HepG2 (cell line): ENCODE measurements around the gene PM20D1. TPM values are rescaled to one million over a fixed set of nuclear protein-coding genes. Genes with fewer than 3 reads are reported as not detected.

Source experiments
- ATAC-seq: fragments of 200-7000 bp; cut with Tn5 transposase; 3 replicates; pipeline ENCODE4 v1.9.1; 2020; ENCODE audit warnings: mild to moderate bottlenecking, moderate library complexity
- BruUV-seq: library from RNA; stranded (reverse); fragments of 400-500 nt; replicated peaks from 2 replicates; lab custom pipeline; 2021; lab: Mats Ljungman, UMichigan
- CTCF ChIA-PET: fragments of 300-600 bp; formaldehyde crosslinking; extraction: SDS; loops from one replicate; lab custom pipeline; 2021; ENCODE audit warnings: low total read pairs, inconsistent platforms, low intra/inter-chr PET ratio; lab: Yijun Ruan, JAX
- POLR2A ChIA-PET: fragments of 350-600 bp; sonication (Branson Sonifier 250); formaldehyde crosslinking; loops from one replicate; lab custom pipeline; 2020; ENCODE audit warnings: antibody characterized with exemption, inconsistent platforms; lab: Yijun Ruan, JAX
- DNase-seq: peaks from one replicate; pipeline ENCODE4 v3.0.0-alpha.2; 2015; ENCODE audit warnings: low spot score
- FAIRE-seq: peaks from 3 replicates; lab custom pipeline; 2011; peaks lifted over from hg19 to GRCh38; lab: Jason Lieb, UNC
- H2AFZ ChIP-seq: one replicate; pipeline ENCODE4 v1.6.1; 2011; ENCODE audit warnings: low read length, inconsistent platforms
- H3K27ac ChIP-seq: fragments of 300-600 bp; 3 replicates; pipeline ENCODE4 v1.8.0; 2011; ENCODE audit warnings: mixed run types, mild to moderate bottlenecking, mixed read lengths, low read length, inconsistent platforms; ENCODE audit not compliant: insufficient read depth; ENCODE audit errors: extremely low read length
- H3K27me3 ChIP-seq, 2 experiments: fragments of 200-600 bp in 1 of 2; 2 replicates in 1 of 2; 3 replicates in 1 of 2; pipeline versions ENCODE4 v1.6.0 to v1.8.0; 2011; ENCODE audit warnings: low read length in 2 of 2, mild to moderate bottlenecking in 2 of 2, moderate library complexity in 2 of 2, inconsistent platforms in 1 of 2; ENCODE audit not compliant: insufficient read depth in 2 of 2, control insufficient read depth in 1 of 2
- H3K36me3 ChIP-seq, 2 experiments: fragments of 200-600 bp in 1 of 2; replicated peaks in 1 of 2; 2 replicates in 1 of 2; 3 replicates in 1 of 2; pipeline versions ENCODE4 v1.5.1 to v1.8.0; 2011; ENCODE audit warnings: low read length in 2 of 2, inconsistent platforms in 1 of 2; ENCODE audit not compliant: insufficient read depth in 2 of 2, control insufficient read depth in 1 of 2
- H3K4me1 ChIP-seq: 2 replicates; pipeline ENCODE4 v1.5.1; 2012; ENCODE audit warnings: low read length, inconsistent platforms; ENCODE audit not compliant: insufficient read depth
- H3K4me2 ChIP-seq: 2 replicates; pipeline ENCODE4 v1.6.0; 2011; ENCODE audit warnings: low read depth, low read length, inconsistent platforms
- H3K4me3 ChIP-seq, 3 experiments: fragments of 200-600 bp in 1 of 3; sonication (generic), shearing (Covaris generic) in 1 of 3; replicated peaks in 1 of 3; 2 replicates each; pipeline ENCODE4 v1.5.1; 2011 to 2016; ENCODE audit warnings: low read length in 3 of 3, inconsistent platforms in 2 of 3, low read depth in 2 of 3, mild to moderate bottlenecking in 2 of 3, control low read depth in 1 of 3, mixed read lengths in 1 of 3; ENCODE audit not compliant: insufficient read depth in 1 of 3
- H3K79me2 ChIP-seq: one replicate; pipeline ENCODE4 v1.6.1; 2011; ENCODE audit warnings: low read length, inconsistent platforms; ENCODE audit not compliant: insufficient read depth
- H3K9ac ChIP-seq: 2 replicates; pipeline ENCODE4 v1.6.0; 2011; ENCODE audit warnings: mild to moderate bottlenecking, low read depth, low read length, inconsistent platforms; ENCODE audit not compliant: insufficient read depth
- H3K9me3 ChIP-seq: 2 replicates; pipeline ENCODE4 v1.5.1; 2012; ENCODE audit warnings: mild to moderate bottlenecking, low read length
- H4K20me1 ChIP-seq: 2 replicates; pipeline ENCODE4 v1.6.0; 2011; ENCODE audit warnings: inconsistent platforms, mild to moderate bottlenecking, low read length, moderate library complexity; ENCODE audit not compliant: insufficient read depth
- CENPX ChIP-seq: sonication (generic); formaldehyde crosslinking; IDR thresholded peaks from 2 replicates; pipeline ENCODE4 v1.9.0; 2021; ENCODE audit warnings: mild to moderate bottlenecking, missing genetic modification reagents, moderate library complexity
- CREM ChIP-seq, 2 experiments: sonication (generic) in 1 of 2; formaldehyde crosslinking in 1 of 2; IDR thresholded peaks; 2 replicates each; pipeline versions ENCODE4 v1.4.0 to v1.6.1; 2016 to 2020; ENCODE audit warnings: antibody characterized with exemption in 1 of 2, mild to moderate bottlenecking in 1 of 2, missing genetic modification reagents in 1 of 2
- ELF1 ChIP-seq: sonication (generic); formaldehyde crosslinking; IDR thresholded peaks from 2 replicates; pipeline ENCODE4 v1.4.0; 2020; ENCODE audit warnings: missing genetic modification reagents
- KDM3A ChIP-seq: IDR thresholded peaks from 2 replicates; pipeline ENCODE4 v1.6.1; 2018; ENCODE audit warnings: low read depth, missing compliant biosample characterization
- NR1H2 ChIP-seq: sonication (generic); formaldehyde crosslinking; IDR thresholded peaks from 2 replicates; pipeline ENCODE4 v1.8.1; 2022; ENCODE audit warnings: low read depth, missing genetic modification reagents, borderline replicate concordance
- ZC3H4 ChIP-seq: sonication (generic); formaldehyde crosslinking; IDR thresholded peaks from 2 replicates; pipeline ENCODE4 v1.4.0; 2020; ENCODE audit warnings: missing genetic modification reagents, borderline replicate concordance
- ZNF253 ChIP-seq: sonication (generic); formaldehyde crosslinking; IDR thresholded peaks from 2 replicates; pipeline ENCODE4 v1.8.0; 2022; ENCODE audit warnings: mild to moderate bottlenecking, missing genetic modification reagents, borderline replicate concordance
- ZNF282 ChIP-seq: fragments of 450-650 bp; IDR thresholded peaks from 2 replicates; pipeline ENCODE4 v1.6.1; 2018; ENCODE audit not compliant: partially characterized antibody
- ZNF382 ChIP-seq: sonication (generic); formaldehyde crosslinking; IDR thresholded peaks from 2 replicates; pipeline ENCODE4 v1.5.0; 2020; ENCODE audit warnings: missing genetic modification reagents, mild to moderate bottlenecking, borderline replicate concordance
- WGBS: methylation state at CpG from one replicate; pipeline ENCODE4 v1.1.6; 2017; ENCODE audit warnings: low lambda C conversion rate; 5-methylcytosine and 5-hydroxymethylcytosine counted together
- in situ Hi-C: cut with HindIII; loops from 2 replicates; pipeline ENCODE4 v1.10.0; 2017; ENCODE audit warnings: low pct_unique_long_range_greater_than_20kb; ENCODE audit not compliant: extremely low pct_ligation_motif_present
- intact Hi-C: fragments of 100-400 bp; cut with micrococcal nuclease; formaldehyde crosslinking; loops from one replicate; pipeline ENCODE4 v1.10.0; 2022; ENCODE audit not compliant: unreplicated experiment
- polyA plus RNA-seq, 8 experiments: library from polyadenylated mRNA; depleted of rRNA in 3 of 8; stranded (reverse) in 7 of 8; unstranded in 1 of 8; fragments of >200 nt; fragmentation: Illumina TruSeq in 4 of 8; extraction: Trizol in 4 of 8; gene quantifications; 2 replicates each; pipeline versions ENCODE4 v1.2.1 to v1.2.3, GENCODE V29; 2011 to 2016; ENCODE audit warnings: low read depth in 4 of 8, missing spikeins in 1 of 8, mixed read lengths in 1 of 8; ENCODE audit not compliant: insufficient read depth in 1 of 8
- total RNA-seq, 5 experiments: library from RNA; depleted of rRNA; stranded (reverse); fragments of >200 nt; fragmentation: Illumina TruSeq; extraction: Trizol; gene quantifications; 2 replicates each; pipeline ENCODE4 v1.2.3, GENCODE V29; 2016; ENCODE audit warnings: low read depth in 1 of 5
- TF ChIP-seq, protein P1 (sequence below): sonication (generic); formaldehyde crosslinking; IDR thresholded peaks from 2 replicates; pipeline ENCODE4 v1.4.0; 2020; ENCODE audit warnings: mild to moderate bottlenecking, missing genetic modification reagents

The PM20D1 gene
- total and polyA plus RNA-seq, 2 of the 13 experiments (the other 11 are each of a cell fraction or from before 2014, with no cell fraction given), result not detected

DNA sequence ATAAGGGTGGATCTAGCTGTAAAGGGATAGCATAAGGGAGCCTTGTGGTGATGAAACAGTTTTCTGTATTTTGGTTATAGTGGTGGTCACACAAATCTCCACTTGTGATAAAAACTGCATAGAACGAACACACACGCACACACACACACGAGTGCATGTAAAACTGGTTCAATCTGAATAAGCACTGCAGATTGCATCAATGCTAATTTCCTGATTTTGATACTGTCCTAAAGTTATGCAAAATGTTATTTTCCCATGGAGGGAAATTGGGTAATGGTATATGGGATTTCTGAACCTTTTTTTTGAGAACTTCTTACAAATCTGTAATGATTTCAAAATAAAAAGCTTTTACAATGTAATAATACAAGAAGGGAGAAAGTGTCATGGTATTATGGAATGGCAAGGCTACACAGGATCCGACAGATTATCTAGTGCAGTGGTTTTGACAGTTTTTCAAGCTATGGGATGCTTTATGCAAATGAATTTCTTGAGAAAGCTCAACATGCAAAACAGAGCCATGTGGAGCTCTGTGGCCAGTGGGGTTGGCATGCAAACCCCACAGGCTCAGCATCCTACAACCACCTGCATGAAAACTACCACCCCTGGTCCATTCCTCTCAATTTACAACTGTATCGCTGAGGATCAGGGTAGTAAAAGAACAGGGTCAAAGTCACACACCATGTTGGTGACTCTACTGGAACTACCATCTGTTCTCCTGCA is 55.8 kb downstream of the PM20D1 start:
- DNase-seq (no peak), ATAC-seq (no peak), FAIRE-seq (no peak)
- Histone ChIP-seq H3K36me3 (no peaks in the 10 kb centered on the region), H3K4me2 (no peak overlapping the region), H3K9me3 (no peaks in the 10 kb centered on the region), H3K27me3 (no peaks in the 10 kb centered on the region; a peak in 1 of 5 replicates), H3K27ac (no peak overlapping the region), H3K4me3 (no peak overlapping the region), H3K79me2 (no peaks in the 10 kb centered on the region), H4K20me1 (no peaks in the 10 kb centered on the region), H3K4me1 (no peaks in the 10 kb centered on the region), H2AFZ (no peak overlapping the region), H3K9ac (no peak overlapping the region)
- TF ChIP-seq NR1H2 (no peak), ZNF282 (no peak), CENPX (CRISPR knock-in tag) (no peak), CREM (IDR thresholded peaks at IDR 0.05) (no peak), CREM (CRISPR knock-in tag; IDR thresholded peaks at IDR 0.05) (no peak), ZC3H4 (CRISPR knock-in tag) (no peak), ZNF382 (no peak), ELF1 (CRISPR knock-in tag) (no peak), ZNF253 (CRISPR knock-in tag) (no peak), KDM3A (CRISPR knock-in tag) (no peak)
- TF ChIP-seq, protein P1, sequence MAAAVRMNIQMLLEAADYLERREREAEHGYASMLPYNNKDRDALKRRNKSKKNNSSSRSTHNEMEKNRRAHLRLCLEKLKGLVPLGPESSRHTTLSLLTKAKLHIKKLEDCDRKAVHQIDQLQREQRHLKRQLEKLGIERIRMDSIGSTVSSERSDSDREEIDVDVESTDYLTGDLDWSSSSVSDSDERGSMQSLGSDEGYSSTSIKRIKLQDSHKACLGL, result no peak
- intact Hi-C loops, result no loop called here
- no TSS peak for BruUV-seq
- in situ Hi-C loops, result loop anchor here (5.0 to 10.0 kb wide), 2 partner anchors 118 to 311 kb away; no protein-coding TSS in a partner anchor
- 71% methylated on average over 5 of the region's 5 CpGs for WGBS
- CTCF ChIA-PET, result interaction anchor here (1.3 to 3.8 kb wide), 2 partner anchors 114 to 184 kb away, joined by 4 to 19 read pairs; no protein-coding TSS in a partner anchor
- POLR2A ChIA-PET, result no interaction called here
